HG02981 (cell line): ENCODE results near the gene ABI3BP.

Experiments
- ATAC-seq: cut with Tn5 transposase; IDR thresholded peaks from one replicate; pipeline ENCODE4 v1.9.1; 2021; ENCODE audit warnings: mild to moderate bottlenecking, moderate library complexity; ENCODE audit not compliant: unreplicated experiment

Gene ABI3BP

DNA sequence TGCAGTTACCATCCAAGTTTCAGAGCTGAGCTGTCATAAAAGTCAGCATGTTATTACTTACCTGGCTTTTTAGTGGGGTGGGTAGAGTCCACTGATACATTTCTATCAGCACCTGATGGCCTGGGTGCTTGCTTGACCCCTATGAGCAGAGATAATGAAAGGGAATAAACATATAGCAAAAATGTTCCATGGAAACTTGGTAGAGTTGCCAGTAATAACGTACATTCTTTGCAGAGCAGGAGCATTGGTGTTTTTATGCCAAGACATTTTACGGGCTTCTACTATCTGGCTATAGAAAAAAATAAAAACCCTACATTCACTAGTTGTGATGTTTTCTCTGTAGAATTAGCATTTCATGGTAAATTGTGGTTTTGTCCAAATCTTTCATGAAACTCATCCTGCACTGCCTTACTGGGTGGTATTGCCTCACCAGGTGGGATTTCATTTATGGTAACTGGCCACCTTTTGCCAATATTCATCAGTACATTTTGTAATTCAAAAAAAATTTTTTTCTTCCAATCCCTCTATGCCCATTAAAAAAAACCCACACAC is 213.1 kb downstream of the ABI3BP start:
- ATAC-seq = no peak

DNA sequence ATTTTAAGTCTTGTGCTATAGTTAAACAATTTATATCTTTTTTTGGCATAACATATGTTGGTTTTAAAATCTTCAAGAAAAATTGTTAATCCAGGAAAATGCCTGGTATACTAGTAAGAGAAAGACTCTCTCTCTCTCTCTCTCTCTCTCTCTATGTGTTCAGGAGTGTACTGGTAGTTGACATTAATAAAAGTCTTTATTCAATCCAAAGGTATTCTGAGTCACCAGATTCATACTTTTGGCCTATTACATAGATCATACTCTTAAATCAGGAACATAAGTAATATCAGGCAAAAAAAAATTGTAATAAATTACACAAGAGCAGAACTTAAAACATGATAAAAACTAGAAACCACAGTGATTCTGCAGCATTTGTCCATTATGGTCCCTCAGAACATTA is 213.7 kb downstream of the ABI3BP start:
- ATAC-seq = no peak

DNA sequence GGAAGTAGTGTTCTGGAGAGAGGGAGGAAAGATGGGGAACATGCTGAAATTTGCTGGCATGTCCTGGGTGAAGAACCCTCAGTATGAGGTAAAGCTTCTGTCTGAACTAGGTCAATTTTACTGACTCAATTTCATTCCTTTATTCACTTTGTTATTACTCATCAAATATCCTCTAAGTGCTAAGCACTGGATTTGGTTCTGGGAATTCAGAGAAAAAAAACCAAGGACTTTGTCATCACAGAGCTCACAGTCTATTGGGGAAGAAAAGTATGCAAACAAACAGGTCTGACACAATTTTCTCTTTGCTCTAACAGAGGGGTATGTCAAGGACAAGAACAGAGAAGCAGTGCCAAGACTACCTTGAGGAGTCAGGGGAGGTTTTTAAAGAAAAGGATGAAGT is 215.9 kb downstream of the ABI3BP start:
- no peak for ATAC-seq

DNA sequence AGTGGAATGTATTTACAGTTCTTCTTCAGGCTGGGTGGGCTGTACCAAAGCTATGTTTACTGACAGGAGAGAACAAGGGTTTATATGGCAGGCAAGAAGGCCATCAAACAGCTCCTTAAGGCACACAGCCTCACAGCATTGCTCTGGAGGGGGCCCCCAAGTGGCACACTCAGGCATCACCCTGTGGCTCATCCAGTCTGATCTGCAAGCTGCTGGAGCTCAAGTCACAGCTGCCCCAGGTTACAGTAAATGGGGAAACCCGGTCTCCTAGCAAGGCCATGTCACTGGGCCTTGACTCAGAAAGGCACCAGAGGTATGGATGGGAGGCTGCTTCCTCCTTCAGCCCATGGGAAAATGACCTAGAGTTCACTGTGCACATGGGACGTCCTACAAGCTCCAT is 216.5 kb downstream of the ABI3BP start:
- no peak for ATAC-seq

DNA sequence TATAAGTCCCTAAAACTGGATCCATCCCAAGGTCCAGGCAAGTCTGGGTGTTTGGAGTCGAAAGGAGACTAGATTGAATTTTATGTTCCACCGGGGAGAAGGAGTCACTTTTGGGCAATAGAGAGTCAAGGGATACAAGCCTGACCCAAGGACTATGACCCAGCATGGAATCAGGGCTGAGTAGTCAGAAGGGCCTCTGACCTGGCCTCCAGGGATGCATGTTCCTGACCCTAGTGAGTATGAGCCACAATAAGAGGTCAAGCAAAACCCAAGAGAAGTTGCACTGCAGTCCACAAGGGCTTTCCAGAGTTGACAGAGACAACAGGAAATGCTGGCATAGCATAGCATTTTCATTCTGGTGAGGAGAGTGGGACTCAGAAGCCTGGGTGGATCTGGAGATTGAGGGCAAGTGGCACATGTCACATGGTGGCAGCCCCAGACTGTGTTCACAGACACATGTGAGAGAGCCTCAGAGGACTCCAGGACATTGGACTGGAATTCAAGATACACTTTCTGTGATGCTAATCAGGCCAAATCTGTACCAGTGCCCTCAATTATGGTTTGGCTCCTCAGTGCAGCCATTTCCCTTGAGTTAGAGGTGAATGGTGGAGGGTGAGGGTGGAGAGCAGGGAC is 217.0 kb downstream of the ABI3BP start:
- ATAC-seq = no peak

DNA sequence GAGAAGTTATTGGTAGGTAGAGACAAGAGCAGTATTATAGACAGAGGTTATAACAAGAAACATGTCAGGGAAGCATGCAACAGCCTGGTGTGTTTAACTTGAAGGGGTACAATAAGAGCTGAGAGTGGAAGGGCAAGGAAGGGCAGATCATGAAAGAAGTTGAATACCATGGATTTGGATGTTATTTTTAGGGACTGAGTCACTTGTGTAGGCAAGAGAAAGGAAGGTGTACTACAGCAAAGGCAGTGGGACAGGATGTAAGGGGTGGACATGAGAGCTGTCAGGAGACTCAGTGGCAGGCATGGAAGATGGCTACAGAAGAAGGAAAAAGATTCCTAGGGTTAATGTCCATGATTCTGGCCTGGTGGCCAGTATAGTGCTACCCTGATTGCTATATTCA is 217.6 kb downstream of the ABI3BP start:
- ATAC-seq = no peak

DNA sequence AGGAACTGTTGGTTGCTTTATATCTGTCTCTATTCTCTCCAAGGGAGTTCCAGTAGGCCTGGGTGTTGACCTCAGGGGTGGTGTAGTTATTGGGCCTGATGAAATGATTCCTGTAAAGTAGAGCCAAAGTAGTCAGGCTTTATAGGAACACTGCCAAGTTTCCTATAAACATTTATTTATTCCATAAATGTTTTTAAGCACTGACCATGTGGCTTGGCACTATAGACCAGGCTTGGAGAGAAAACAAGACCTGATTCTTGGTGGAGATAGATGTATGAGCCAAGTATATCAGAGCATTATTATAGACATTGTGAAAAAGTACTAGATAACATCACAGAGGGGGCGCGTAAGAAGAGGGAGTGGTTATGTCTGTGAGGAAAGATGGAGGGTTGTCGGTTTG is 218.0 kb downstream of the ABI3BP start:
- ATAC-seq = no peak

DNA sequence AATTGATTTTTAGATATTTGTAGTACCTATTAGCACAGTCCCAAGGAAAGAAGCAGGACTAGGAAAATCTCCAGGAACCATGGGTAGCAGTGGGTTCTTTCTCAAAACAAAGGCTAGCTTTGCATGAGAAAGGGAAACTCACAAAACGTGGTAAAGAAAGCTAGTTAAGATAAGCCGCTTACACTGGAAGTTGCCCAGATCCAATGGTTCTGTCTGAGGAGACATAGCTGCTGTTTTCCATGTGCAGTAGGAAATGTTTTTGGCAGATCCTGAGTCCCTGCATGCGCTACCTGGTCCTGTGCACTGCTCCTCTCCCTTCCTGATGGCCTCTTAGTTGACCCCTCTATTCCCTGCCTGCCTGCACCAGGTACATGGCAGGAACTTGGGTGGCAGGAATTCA is 223.5 kb downstream of the ABI3BP start:
- no peak for ATAC-seq

DNA sequence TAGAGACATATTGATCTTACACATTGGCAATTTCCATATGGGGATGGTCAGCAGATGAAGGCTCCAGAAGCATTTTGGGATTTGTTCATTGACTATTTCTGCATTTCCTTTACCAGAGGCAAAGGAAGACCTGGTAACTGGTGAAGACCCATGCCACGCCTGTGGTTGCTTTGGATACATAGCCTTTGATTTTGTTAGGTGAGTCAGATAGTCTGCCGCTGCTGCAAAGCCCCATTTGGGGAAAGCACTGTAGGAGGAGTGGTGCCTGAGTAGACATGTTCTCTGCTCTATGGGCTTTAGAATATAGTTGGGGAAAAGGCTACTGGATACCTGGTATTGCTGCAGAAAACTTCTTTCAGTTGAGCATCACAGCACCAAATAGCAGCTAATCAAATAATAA is 227.2 kb downstream of the ABI3BP start:
- no peak for ATAC-seq

DNA sequence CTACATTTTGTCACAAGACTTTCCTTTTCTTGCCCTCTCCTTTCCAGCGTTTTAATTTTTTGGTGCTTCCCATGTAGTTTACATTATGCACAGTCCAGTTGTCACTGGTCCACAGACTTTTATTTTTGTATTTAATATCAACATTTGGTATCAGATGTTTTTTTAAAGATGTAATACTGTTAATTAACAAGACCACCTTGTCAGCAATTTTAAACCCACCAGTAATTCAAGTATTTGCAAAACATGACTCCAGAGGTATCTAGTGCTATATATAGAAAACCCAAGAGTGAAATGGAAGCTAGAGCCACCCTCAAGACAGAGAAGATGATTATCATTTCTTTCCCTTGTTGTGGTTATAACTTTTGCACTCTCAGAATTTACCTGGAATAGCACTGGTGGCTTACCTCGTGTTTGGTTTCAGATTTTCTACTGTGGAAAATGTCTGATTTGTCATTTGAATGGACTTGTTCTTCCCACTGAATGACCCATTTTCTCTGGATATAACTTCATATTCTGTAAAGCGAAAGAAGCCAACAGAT is 227.7 kb downstream of the ABI3BP start:
- no peak for ATAC-seq

DNA sequence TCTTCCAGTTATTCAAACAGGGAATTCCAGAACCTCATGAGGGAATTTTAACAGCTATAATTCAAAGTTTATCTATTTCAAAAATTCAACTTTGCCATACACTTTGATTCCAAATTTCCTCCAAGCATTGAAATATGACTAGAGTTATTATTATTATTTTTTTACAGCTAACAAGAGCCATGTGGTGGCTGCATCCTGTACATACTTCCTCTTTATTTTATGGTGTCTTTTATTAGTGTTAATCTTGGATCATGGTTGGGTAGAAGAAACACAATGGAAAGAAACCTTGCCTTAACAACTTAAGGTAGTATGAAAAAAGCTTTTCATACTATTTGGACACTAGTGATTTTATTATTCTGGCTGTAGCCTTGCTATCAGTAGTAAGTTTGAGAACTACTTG is 231.3 kb downstream of the ABI3BP start:
- no peak for ATAC-seq

DNA sequence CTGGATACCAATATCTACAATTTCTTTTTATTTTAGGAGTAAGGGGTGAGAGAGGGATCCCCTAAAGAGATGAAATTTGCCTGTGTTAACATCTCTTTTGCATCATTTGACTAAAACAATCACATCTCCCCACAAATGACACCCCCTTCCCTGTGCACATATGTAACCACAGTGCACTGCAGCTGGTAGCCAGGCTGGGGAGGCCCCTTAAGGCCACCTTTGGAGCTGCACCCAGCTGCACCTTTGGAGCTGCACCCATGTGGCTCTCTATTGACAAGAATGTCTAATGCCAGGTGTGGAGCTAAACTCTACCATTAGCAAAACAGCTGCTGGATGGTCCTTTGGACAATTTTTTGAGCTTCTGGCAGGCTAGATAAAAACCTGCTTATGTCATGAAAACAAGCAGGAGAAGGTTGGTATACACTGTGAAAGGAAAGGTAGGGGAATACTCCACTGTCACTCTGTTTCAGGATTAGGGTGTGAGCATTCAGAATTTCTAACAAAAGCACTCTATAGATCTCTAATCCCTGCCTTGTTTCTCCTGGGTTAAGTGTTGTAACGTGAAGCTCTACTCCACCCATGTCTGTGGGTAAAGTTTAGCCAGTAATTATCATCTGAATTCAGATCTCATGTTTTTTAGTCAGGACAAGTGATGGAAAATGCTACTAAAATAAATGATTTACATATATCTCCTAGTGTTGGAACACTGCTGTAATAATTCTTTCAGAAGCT is 231.8 kb downstream of the ABI3BP start:
- ATAC-seq = peak; percentile 81

DNA sequence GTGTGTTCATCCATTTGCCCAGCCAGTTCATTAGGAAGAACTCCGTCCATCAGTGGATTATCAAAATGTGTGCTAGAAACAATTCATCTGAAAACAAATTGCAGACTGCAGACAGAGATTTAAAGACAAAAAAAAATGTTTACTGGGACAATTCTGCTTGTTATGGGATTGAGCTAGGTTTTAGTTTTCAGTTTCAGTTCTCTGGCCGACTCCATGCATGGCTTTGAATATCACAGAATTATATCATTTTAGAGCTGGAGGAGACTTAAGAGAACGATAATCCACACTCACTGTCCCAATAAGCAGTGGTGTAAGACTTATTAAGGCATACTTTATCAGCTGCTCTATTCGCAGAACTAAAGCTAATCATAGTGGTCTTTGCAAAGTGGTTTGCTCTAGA is 232.8 kb downstream of the ABI3BP start:
- no peak for ATAC-seq

DNA sequence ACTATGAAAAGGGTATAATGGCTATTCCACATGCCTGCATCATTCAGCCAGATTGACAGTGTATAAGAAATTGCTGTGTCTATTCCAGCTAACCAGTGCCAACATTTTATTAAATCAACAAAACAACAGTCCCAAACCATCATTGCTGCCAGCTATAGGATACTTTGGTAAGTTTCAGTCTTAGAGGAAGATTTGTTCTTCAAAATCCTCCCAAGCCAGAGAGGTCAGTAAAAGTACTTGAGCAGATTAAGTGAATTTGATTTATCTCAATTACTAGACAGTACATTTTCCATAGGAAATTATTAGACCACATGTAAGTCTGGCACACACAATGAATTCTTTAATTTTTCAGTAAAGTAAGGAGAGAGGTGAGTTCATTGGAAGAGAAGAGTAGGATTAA is 233.3 kb downstream of the ABI3BP start:
- no peak for ATAC-seq

DNA sequence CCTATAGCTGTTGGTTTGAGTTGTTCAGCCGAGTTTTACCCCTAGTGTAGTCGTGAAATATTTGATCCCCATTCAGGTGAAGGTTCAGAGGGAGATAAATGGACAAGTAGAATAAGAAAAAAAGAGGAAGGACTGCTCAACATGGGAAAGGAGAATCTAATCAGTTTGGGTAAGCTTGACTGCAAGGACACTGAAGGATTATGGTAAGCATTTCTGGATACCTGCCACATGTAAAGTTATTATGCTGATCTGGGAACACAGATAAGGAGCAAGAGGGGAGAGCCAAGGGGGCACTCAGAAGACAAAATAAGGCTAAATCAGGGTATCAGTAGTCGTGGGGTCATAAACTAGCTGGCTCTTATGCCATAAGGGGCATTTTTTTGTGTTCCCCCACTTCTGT is 234.1 kb downstream of the ABI3BP start:
- ATAC-seq = no peak

DNA sequence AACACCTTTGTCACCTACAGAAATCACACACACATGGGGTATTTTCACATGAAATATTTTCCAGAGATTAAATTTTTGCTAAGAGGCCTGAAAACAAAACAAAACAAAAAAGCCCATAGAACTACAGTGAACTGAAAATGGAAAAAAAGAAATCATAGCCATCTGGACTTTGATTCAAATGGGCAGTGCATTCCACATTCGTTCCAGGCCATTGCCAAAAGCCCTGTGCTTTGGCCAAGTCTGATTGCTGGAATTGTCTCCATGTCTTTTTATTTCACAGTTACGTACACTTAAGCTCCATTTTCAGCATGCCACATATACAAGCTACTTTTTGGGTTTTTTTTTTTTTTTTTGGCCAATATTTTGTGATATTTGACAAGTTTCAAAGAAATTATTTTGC is 236.8 kb downstream of the ABI3BP start:
- no peak for ATAC-seq

DNA sequence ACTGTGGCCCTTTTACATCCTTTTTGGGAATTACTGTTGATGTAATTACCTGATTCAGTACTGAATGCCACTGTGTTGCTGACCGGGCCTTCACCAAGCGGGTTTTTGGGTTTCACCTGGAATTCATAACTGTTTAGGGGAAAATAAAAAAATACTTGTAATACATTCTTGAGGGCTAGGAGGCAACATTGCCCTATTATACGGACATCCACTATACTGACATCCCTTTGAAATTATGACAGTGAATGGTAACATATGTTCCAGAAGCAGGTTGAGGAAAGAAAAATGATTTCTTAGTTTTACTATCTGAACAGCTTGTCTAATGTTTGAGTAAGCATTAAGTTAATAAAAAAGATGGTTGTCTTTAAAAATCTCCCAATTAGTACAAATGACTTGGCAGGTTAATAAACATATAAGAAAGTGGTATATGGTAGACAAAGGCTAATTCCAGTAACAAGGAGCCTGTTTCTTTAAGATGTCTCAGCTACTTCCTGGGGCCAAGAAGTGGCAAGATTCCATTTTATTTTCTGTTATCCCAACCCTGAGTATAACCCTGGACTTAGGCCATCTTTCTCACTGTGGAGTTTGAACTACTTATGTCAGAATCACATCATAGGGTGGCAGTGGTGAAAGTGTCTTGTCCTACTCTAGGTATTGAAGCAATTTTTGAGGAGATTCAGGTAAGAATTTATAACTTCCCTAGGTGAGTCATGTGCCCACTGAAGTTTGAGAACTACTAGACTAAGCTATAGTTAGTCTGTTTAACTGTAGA is 238.5 kb downstream of the ABI3BP start:
- no peak for ATAC-seq

DNA sequence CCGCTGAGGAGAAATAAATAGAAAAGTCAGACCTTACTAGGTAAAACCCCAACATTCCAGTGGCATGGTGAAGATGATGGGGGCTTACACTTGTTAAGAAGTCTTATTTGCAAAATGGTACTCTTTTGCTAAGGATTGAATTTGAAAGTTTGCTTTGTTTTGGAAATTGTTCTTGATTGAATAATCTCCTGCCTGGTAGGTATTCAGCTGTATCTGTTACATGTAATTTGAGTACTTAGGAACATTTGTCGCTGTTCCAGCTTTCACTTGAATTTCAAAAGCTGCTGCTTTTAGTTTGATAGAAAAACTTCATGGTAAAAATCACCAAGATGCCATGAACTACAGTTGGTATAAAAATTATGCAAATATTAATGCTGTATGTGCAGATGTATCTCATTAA is 239.4 kb downstream of the ABI3BP start:
- no peak for ATAC-seq

DNA sequence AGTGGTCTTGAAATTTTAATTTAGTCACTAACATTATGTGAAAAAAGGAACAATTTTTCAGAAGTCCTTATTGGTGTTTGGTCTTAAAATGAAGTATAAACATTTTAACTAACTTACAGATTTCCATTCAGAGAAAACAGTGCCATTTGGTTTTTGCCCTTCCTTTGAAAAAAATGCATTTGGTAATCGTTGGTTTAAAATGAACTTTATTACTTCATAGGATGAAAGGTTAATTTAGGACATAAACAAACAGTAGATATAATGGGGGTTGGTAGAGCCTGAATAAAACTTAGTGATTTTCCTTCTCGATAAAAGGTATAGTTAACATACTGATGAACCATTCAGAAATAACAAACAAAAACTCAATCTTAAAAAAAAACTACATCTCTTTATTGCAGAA is 244.3 kb downstream of the ABI3BP start:
- no peak for ATAC-seq

DNA sequence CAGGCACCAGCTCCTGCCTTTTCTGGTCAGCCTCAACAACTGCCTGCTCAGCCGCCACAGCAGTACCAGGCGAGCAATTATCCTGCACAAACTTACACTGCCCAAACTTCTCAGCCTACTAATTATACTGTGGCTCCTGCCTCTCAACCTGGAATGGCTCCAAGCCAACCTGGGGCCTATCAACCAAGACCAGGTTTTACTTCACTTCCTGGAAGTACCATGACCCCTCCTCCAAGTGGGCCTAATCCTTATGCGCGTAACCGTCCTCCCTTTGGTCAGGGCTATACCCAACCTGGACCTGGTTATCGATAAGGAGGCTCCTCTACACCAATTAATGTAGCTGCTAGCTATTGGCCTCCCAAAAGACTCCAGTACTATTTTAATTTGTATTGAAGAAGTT is 245.0 kb downstream of the ABI3BP start:
- no peak for ATAC-seq

DNA sequence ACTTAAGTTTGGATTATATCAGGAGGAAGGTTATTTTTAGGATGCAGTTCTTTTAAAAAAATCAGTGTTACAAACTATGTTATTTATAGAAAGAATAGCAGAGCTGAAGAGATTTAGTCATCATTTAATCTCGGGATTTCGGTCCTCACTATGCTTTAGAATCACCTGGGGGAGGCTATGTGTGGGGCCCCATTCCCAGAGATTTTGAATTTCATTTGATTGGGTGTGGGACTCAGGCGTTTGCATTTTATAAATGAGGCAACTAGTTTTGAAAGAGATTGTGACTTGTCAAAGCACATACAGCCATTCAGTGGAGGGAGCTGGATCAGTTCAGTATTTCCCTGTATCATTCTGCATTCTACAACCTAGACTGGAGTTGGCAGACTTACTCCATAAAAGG is 247.1 kb downstream of the ABI3BP start:
- no peak for ATAC-seq

DNA sequence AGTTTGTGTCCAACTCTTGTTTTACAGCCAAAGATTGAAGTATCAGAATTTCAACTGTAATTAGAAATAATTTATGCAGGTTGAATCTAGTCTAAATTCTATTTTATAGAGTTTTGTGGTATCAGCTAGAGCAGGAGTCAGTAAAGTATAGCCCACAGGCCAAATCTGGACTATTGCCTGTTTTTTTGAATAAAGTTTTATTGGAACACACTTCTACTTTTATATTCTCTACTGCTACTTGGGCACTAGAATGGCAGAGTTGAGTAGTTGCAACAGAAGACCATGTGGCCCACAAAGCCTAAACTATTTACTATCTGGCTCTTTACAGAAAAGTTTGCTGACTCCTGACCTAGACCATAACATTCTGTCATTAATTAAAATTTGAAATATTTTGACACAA is 247.6 kb downstream of the ABI3BP start:
- ATAC-seq = no peak
